Measurements from ENCODE around the gene MAFF. TPM values are rescaled to one million over a fixed set of nuclear protein-coding genes. Genes with fewer than 3 reads are reported as not detected.

MAFF gene
- total RNA-seq, 1 donor from 2014 or later = 3.9 TPM

GRCh38 chr22:38203090-38203810 lies 1.5 kb downstream of the MAFF start:
- Mint-ChIP-seq H3K4me3 (peak overlapping the region; percentile 85), H3K9me3 (no peaks in the 10 kb centered on the region), H3K4me1 (peaks cover 20% of the 10 kb centered on the region), H3K36me3 (ENCODE audit: low read depth) (no peaks in the 10 kb centered on the region), H3K27me3 (ENCODE audit: low read depth) (no peaks in the 10 kb centered on the region), H3K27ac (ENCODE audit: unreplicated experiment) (no peak overlapping the region)
- TF ChIP-seq CTCF (conservative IDR thresholded peaks at IDR 0.05) = no peak
- no peak for DNase-seq (ENCODE audit: low read depth, low spot score)

- Mint-ChIP-seq H3K27me3 (ENCODE audit: low read depth) (no peaks in the 10 kb centered on the region), H3K36me3 (ENCODE audit: low read depth) (no peaks in the 10 kb centered on the region), H3K4me3 (peak overlapping the region; percentile 85), H3K4me1 (peaks cover 20% of the 10 kb centered on the region), H3K9me3 (no peaks in the 10 kb centered on the region), H3K27ac (ENCODE audit: unreplicated experiment) (peak overlapping the region; percentile 29)
- TF ChIP-seq CTCF (conservative IDR thresholded peaks at IDR 0.05) = no peak
- DNase-seq (ENCODE audit: low read depth, low spot score) = no peak
These were observed 2.2 kb downstream of the MAFF start for GRCh38 chr22:38203855-38204514.

- no peak for DNase-seq (ENCODE audit: low read depth, low spot score)
- Mint-ChIP-seq H3K27ac (ENCODE audit: unreplicated experiment) (no peak overlapping the region), H3K27me3 (ENCODE audit: low read depth) (no peaks in the 10 kb centered on the region), H3K9me3 (no peaks in the 10 kb centered on the region), H3K36me3 (ENCODE audit: low read depth) (no peaks in the 10 kb centered on the region), H3K4me1 (peaks cover 20% of the 10 kb centered on the region), H3K4me3 (peak overlapping the region; percentile 85)
- TF ChIP-seq CTCF (conservative IDR thresholded peaks at IDR 0.05) = no peak
These were observed 3.0 kb downstream of the MAFF start for GRCh38 chr22:38204784-38205183.

GRCh38 chr22:38205261-38206128 lies 3.7 kb downstream of the MAFF start:
- Mint-ChIP-seq H3K27ac (ENCODE audit: unreplicated experiment) (no peak overlapping the region), H3K4me3 (peak overlapping the region; percentile 34)

More at GRCh38 chr22:38205261-38206128, 3.7 kb downstream of the MAFF start:
- no peaks in the 10 kb centered on the region for H3K36me3 Mint-ChIP-seq (ENCODE audit: low read depth)
- no peaks in the 10 kb centered on the region for H3K9me3 Mint-ChIP-seq
- no peak for TF ChIP-seq CTCF (conservative IDR thresholded peaks at IDR 0.05)
- no peak for DNase-seq (ENCODE audit: low read depth, low spot score)
- H3K4me1 Mint-ChIP-seq = peaks cover 20% of the 10 kb centered on the region
- H3K27me3 Mint-ChIP-seq (ENCODE audit: low read depth) = peaks cover 2% of the 10 kb centered on the region

All from neural crest cell (in vitro differentiated cells).